Hepatocyte (in vitro differentiated cells): Measurements from ENCODE around the gene HEATR5A. TPM values are rescaled to one million over a fixed set of nuclear protein-coding genes. Genes with fewer than 3 reads are reported as not detected.

Source experiments
- DNase-seq: peaks from one replicate; pipeline ENCODE4 v3.0.0-alpha.2; 2016; ENCODE audit warnings: low spot score
- H2AFZ ChIP-seq: fragments of 200-600 bp; sonication (generic); 2 replicates; pipeline ENCODE4 v1.6.0; 2016; ENCODE audit warnings: antibody characterized with exemption, mild to moderate bottlenecking
- H3K27ac ChIP-seq: fragments of 200-600 bp; sonication (generic); 2 replicates; pipeline ENCODE4 v1.5.1; 2016; ENCODE audit warnings: mild to moderate bottlenecking
- H3K27me3 ChIP-seq: fragments of 200-600 bp; sonication (generic); 2 replicates; pipeline ENCODE4 v1.6.1; 2016
- H3K36me3 ChIP-seq: fragments of 200-600 bp; sonication (generic); replicated peaks from 2 replicates; pipeline ENCODE4 v1.5.1; 2016; ENCODE audit warnings: low read depth; ENCODE audit not compliant: insufficient read depth
- H3K4me1 ChIP-seq: fragments of 200-600 bp; sonication (generic); 2 replicates; pipeline ENCODE4 v1.5.1; 2016; ENCODE audit warnings: mild to moderate bottlenecking, moderate library complexity; ENCODE audit not compliant: insufficient read depth
- H3K4me2 ChIP-seq: fragments of 200-600 bp; sonication (generic); 2 replicates; pipeline ENCODE4 v1.6.0; 2016
- H3K4me3 ChIP-seq: fragments of 200-600 bp; sonication (generic); 2 replicates; pipeline ENCODE4 v1.5.1; 2016; ENCODE audit warnings: mild to moderate bottlenecking
- H3K79me2 ChIP-seq: fragments of 200-600 bp; sonication (generic); 2 replicates; pipeline ENCODE4 v1.6.0; 2017; ENCODE audit warnings: mild to moderate bottlenecking
- H3K9me2 ChIP-seq: fragments of 200-600 bp; sonication (generic); replicated peaks from 2 replicates; pipeline ENCODE4 v1.6.0; 2017; ENCODE audit warnings: mild to moderate bottlenecking; ENCODE audit not compliant: insufficient read depth
- H3K9me3 ChIP-seq: fragments of 200-600 bp; sonication (generic); 2 replicates; pipeline ENCODE4 v1.5.1; 2016; ENCODE audit warnings: low read depth, mild to moderate bottlenecking
- H4K20me1 ChIP-seq: fragments of 200-600 bp; sonication (generic); 2 replicates; pipeline ENCODE4 v1.6.0; 2016; ENCODE audit warnings: mild to moderate bottlenecking; ENCODE audit not compliant: insufficient read depth, poor library complexity, severe bottlenecking
- EZH2 ChIP-seq: fragments of 200-600 bp; sonication (generic); IDR thresholded peaks from 2 replicates; pipeline ENCODE4 v1.6.1; 2016; ENCODE audit warnings: antibody characterized with exemption, mild to moderate bottlenecking, borderline replicate concordance
- EZH2phosphoT487 ChIP-seq: fragments of 200-600 bp; sonication (generic); IDR thresholded peaks from one replicate; pipeline ENCODE4 v1.6.1; 2018; ENCODE audit warnings: antibody characterized with exemption, mild to moderate bottlenecking, low read depth, moderate library complexity; ENCODE audit not compliant: unreplicated experiment, severe bottlenecking
- WGBS: methylation state at CpG from one replicate; pipeline ENCODE4 v1.1.6; 2016; ENCODE audit warnings: low lambda C conversion rate; ENCODE audit errors: missing lambda C conversion rate; 5-methylcytosine and 5-hydroxymethylcytosine counted together
- polyA plus RNA-seq: library from polyadenylated mRNA; unstranded; fragments of >200 nt; fragmentation: Nextera tagmentation; extraction: Ambion mirVana; gene quantifications from 2 replicates; pipeline ENCODE4 v1.2.1, GENCODE V29; 2016
- total RNA-seq: library from RNA; depleted of rRNA; stranded (reverse); fragments of >200 nt; gene quantifications from 2 replicates; pipeline ENCODE4 v1.2.3, GENCODE V29; 2014
- TF ChIP-seq, protein P1 (sequence below): fragments of 200-600 bp; sonication (generic); IDR thresholded peaks from 2 replicates; pipeline ENCODE4 v1.5.1; 2016; ENCODE audit warnings: antibody characterized with exemption, mild to moderate bottlenecking; ENCODE audit not compliant: poor library complexity

The HEATR5A gene
- total and polyA plus RNA-seq, 2 experiments from 2014 or later = 17.9 to 25.3 TPM

DNA sequence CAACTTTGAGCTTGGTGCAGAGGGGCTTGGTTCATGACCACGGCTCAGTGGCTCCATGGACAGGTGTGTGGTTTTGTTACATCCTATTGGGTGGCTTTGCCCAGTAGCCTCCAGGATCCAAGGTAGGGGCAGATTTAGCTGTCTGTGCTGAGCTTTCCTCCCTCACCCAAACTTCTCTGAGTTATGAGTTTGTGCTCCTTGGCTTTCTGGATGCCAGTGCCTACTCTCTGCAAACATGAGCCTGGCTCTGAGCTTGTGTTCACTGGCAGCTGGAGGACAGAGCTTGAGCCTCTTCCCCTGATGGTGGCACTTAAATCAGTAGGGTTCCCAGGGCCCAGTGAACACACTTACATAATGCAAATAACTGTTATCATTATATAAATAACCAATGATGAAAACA lies 167.5 kb downstream of the HEATR5A start:
- TF ChIP-seq EZH2 (no peak), EZH2phosphoT487 (no peak)
- TF ChIP-seq, protein P1, sequence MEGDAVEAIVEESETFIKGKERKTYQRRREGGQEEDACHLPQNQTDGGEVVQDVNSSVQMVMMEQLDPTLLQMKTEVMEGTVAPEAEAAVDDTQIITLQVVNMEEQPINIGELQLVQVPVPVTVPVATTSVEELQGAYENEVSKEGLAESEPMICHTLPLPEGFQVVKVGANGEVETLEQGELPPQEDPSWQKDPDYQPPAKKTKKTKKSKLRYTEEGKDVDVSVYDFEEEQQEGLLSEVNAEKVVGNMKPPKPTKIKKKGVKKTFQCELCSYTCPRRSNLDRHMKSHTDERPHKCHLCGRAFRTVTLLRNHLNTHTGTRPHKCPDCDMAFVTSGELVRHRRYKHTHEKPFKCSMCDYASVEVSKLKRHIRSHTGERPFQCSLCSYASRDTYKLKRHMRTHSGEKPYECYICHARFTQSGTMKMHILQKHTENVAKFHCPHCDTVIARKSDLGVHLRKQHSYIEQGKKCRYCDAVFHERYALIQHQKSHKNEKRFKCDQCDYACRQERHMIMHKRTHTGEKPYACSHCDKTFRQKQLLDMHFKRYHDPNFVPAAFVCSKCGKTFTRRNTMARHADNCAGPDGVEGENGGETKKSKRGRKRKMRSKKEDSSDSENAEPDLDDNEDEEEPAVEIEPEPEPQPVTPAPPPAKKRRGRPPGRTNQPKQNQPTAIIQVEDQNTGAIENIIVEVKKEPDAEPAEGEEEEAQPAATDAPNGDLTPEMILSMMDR = no peak
- no peaks in the 10 kb centered on the region for H3K9me3 ChIP-seq
- no peaks in the 10 kb centered on the region for H3K4me1 ChIP-seq
- DNase-seq = no peak
- no peak overlapping the region for H2AFZ ChIP-seq
- H3K4me2 ChIP-seq = no peak overlapping the region
- H3K4me3 ChIP-seq = no peak overlapping the region
- 100% methylated on average over 1 of the region's 1 CpG for WGBS
- H3K9me2 ChIP-seq = no peaks in the 10 kb centered on the region
- H4K20me1 ChIP-seq = no peaks in the 10 kb centered on the region
- H3K79me2 ChIP-seq = no peaks in the 10 kb centered on the region
- H3K27me3 ChIP-seq = no peaks in the 10 kb centered on the region
- H3K36me3 ChIP-seq = no peaks in the 10 kb centered on the region
- H3K27ac ChIP-seq = no peak overlapping the region

DNA sequence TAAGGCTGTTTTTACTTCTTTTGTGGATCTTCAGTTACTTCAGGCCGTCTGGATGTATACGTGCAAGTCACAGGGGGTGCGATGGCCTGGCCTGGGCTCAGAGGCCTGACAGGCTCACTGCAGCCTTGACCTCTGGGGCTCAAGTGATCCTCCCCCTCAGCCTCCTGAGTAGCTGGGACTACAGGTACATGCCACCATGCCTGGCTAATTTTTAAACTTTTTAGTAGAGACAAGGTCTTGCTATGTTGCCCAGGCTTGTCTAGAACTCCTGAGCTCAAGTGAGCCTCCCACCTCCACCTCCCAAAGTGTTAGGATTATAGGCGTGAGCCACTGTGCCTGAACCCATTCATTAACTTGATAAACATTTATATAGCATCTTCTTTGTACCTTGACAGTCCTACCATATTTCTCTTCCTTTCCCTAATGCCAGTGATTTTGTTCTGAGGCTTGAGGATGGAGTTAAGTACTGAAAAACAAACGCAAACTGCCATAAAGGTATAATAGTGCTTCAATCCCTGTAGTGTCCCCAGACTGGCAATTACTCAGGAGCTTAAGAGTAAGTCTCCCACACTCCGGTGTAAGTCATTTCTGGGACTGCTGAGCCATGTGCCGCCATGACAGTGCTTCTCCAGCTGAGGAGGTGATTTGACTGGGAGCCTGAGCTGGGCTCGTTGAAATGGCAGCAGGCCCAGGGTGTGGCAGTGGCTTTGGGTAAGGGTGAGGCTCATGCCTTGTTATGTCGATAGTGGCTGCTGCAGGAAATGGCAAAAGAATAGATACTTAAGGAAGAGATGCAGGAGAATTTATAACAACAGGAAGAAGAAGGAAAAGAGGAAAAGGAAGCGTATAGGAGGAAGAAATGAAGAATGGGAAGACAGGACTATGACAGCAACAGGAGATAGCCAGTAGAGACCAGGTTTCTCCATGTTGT lies 169.1 kb downstream of the HEATR5A start:
- H3K27ac ChIP-seq = peak overlapping the region; percentile 50
- no peak for DNase-seq
- H2AFZ ChIP-seq = no peak overlapping the region

DNA sequence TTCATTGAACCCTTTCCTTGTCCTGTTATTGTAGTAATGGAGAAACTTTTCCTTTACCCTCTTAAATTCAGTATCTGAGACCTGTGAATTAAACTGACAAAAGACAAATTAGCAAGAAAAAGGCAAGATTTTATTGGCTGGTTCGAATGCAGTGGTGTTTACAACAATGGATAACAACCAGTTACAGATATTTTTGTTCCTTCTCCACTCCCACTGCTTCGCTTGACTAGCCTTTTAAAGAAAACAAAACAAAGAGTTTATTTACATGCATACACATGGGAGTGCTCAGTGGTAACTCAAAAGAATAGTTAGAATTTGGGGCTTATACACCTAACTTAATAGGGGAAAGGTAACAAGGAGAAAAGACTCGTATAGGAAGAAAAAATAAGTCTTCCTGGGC lies 175.7 kb downstream of the HEATR5A start:
- no peak for DNase-seq
- WGBS = 77% methylated on average over 3 of the region's 3 CpGs
- no peaks in the 10 kb centered on the region for H3K27me3 ChIP-seq

More for the DNA sequence above, 169.1 kb downstream of the HEATR5A start:
- Histone ChIP-seq H3K4me2 (no peak overlapping the region), H3K36me3 (no peaks in the 10 kb centered on the region), H4K20me1 (no peaks in the 10 kb centered on the region), H3K4me3 (no peak overlapping the region), H3K9me3 (no peaks in the 10 kb centered on the region), H3K9me2 (no peaks in the 10 kb centered on the region), H3K4me1 (no peaks in the 10 kb centered on the region), H3K27me3 (no peaks in the 10 kb centered on the region), H3K79me2 (no peaks in the 10 kb centered on the region)
- WGBS = 65% methylated on average over 10 of the region's 10 CpGs
- TF ChIP-seq EZH2 (no peak), EZH2phosphoT487 (no peak)
- TF ChIP-seq, protein P1 = no peak

More for the DNA sequence above, 175.7 kb downstream of the HEATR5A start:
- Histone ChIP-seq H3K36me3 (no peaks in the 10 kb centered on the region), H2AFZ (no peak overlapping the region), H3K4me1 (no peaks in the 10 kb centered on the region), H4K20me1 (no peaks in the 10 kb centered on the region), H3K9me2 (no peaks in the 10 kb centered on the region), H3K27ac (peak overlapping the region; percentile 83), H3K79me2 (no peaks in the 10 kb centered on the region), H3K9me3 (no peaks in the 10 kb centered on the region), H3K4me2 (no peak overlapping the region), H3K4me3 (no peak overlapping the region)
- TF ChIP-seq, protein P1 = no peak
- TF ChIP-seq EZH2phosphoT487 (no peak), EZH2 (no peak)
